A549 (cell line): ENCODE data around the gene FRMD3. TPM values are rescaled to one million over a fixed set of nuclear protein-coding genes. Genes with fewer than 3 reads are reported as not detected.

ENCODE experiments used
- ATAC-seq, 2 experiments: fragments of 200-7000 bp in 1 of 2; fragments of >200 bp in 1 of 2; cut with Nextera tagmentation in 1 of 2; cut with Tn5 transposase in 1 of 2; 3 replicates each; pipeline versions ENCODE4 v1.8.0 to v1.9.1; 2018 to 2020; ENCODE audit warnings: mild to moderate bottlenecking in 1 of 2, moderate library complexity in 1 of 2
- CTCF ChIA-PET: fragments of 300-600 bp; sonication (Branson Sonifier 250); formaldehyde crosslinking; extraction: SDS; loops from one replicate; lab custom pipeline; 2021; ENCODE audit warnings: antibody characterized with exemption, inconsistent platforms; lab: Yijun Ruan, JAX
- POLR2A ChIA-PET: fragments of 350-600 bp; formaldehyde crosslinking; extraction: SDS; loops from one replicate; lab custom pipeline; 2021; ENCODE audit warnings: antibody characterized with exemption, inconsistent platforms; lab: Yijun Ruan, JAX
- DNase-seq, 2 experiments: peaks; one replicate each; pipeline versions ENCODE4 v3.0.0 to v3.0.0-alpha.2; 2011 to 2016; ENCODE audit warnings: low read depth in 1 of 2, low spot score in 1 of 2
- FAIRE-seq: peaks from 2 replicates; lab custom pipeline; 2011; peaks lifted over from hg19 to GRCh38; lab: Jason Lieb, UNC
- H3K27ac ChIP-seq, 2 experiments: fragments of >200 bp; sonication (Bioruptor Twin); formaldehyde crosslinking; 3 replicates each; pipeline ENCODE4 v1.5.1; 2016 to 2017
- H3K4me1 ChIP-seq: fragments of >200 bp; sonication (Bioruptor Twin); formaldehyde crosslinking; 3 replicates; pipeline ENCODE4 v1.6.1; 2016
- H3K4me2 ChIP-seq: fragments of >200 bp; sonication (Bioruptor Twin); formaldehyde crosslinking; 3 replicates; pipeline ENCODE4 v1.6.1; 2016
- H3K4me3 ChIP-seq: fragments of >200 bp; sonication (Bioruptor Twin); formaldehyde crosslinking; 3 replicates; pipeline ENCODE4 v1.5.1; 2016
- H3K9me3 ChIP-seq: fragments of >200 bp; sonication (Bioruptor Twin); formaldehyde crosslinking; 3 replicates; pipeline ENCODE4 v1.6.1; 2016
- BHLHE40 ChIP-seq: IDR thresholded peaks from 2 replicates; pipeline ENCODE4 v1.6.1; 2012; ENCODE audit warnings: low read depth, low read length, inconsistent platforms
- CBX2 ChIP-seq: fragments of 200-600 bp; sonication (generic); IDR thresholded peaks from 2 replicates; pipeline ENCODE4 v1.6.1; 2016; ENCODE audit warnings: low read depth, mild to moderate bottlenecking, borderline replicate concordance
- CHD4 ChIP-seq: fragments of 200-600 bp; sonication (generic); IDR thresholded peaks from 2 replicates; pipeline ENCODE4 v1.6.1; 2016; ENCODE audit warnings: antibody characterized with exemption, mild to moderate bottlenecking, borderline replicate concordance
- EHF ChIP-seq: fragments of 250-450 bp; sonication (Bioruptor Pico); IDR thresholded peaks from 2 replicates; pipeline ENCODE4 v1.5.0; 2020; ENCODE audit warnings: mild to moderate bottlenecking
- EHMT2 ChIP-seq: fragments of 200-600 bp; sonication (generic); IDR thresholded peaks from 2 replicates; pipeline ENCODE4 v1.6.1; 2016; ENCODE audit warnings: antibody characterized with exemption, low read depth, mild to moderate bottlenecking, moderate library complexity
- EP300 ChIP-seq, 2 experiments: fragments of >200 bp; sonication (Bioruptor Twin); formaldehyde crosslinking; IDR thresholded peaks; 2 replicates in 1 of 2; 3 replicates in 1 of 2; pipeline ENCODE4 v1.6.1; 2016 to 2017
- ESRRA ChIP-seq: fragments of 150-350 bp; IDR thresholded peaks from 2 replicates; pipeline ENCODE4 v1.6.1; 2014; ENCODE audit warnings: mild to moderate bottlenecking, low read length, borderline replicate concordance
- HEYL ChIP-seq: fragments of 250-450 bp; sonication (Bioruptor Pico); IDR thresholded peaks from 2 replicates; pipeline ENCODE4 v1.8.0; 2021; ENCODE audit warnings: mild to moderate bottlenecking, moderate library complexity
- HOXB13 ChIP-seq: fragments of 250-450 bp; sonication (Bioruptor Pico); IDR thresholded peaks from 2 replicates; pipeline ENCODE4 v1.5.0; 2020; ENCODE audit warnings: low read depth, mild to moderate bottlenecking, moderate library complexity
- HOXB5 ChIP-seq: fragments of 250-450 bp; sonication (Bioruptor Pico); IDR thresholded peaks from 2 replicates; pipeline ENCODE4 v1.5.0; 2020; ENCODE audit warnings: mild to moderate bottlenecking, moderate library complexity
- JUNB ChIP-seq: fragments of >200 bp; sonication (Bioruptor Twin); formaldehyde crosslinking; IDR thresholded peaks from 2 replicates; pipeline ENCODE4 v1.6.1; 2016
- MAFK ChIP-seq: fragments of 450-650 bp; IDR thresholded peaks from 2 replicates; pipeline ENCODE4 v1.6.1; 2014; ENCODE audit not compliant: partially characterized antibody
- MYC ChIP-seq: IDR thresholded peaks from 2 replicates; pipeline ENCODE4 v1.6.1; 2012; ENCODE audit warnings: mild to moderate bottlenecking, inconsistent platforms, low read length, improper control_type of control experiment, borderline replicate concordance
- NPAS2 ChIP-seq: fragments of 250-450 bp; sonication (Bioruptor Pico); IDR thresholded peaks from 2 replicates; pipeline ENCODE4 v1.8.0; 2022; ENCODE audit warnings: mild to moderate bottlenecking, moderate library complexity, borderline replicate concordance
- PBX3 ChIP-seq: IDR thresholded peaks from 2 replicates; pipeline ENCODE4 v1.6.1; 2012
- PHF8 ChIP-seq: fragments of 200-600 bp; sonication (generic); IDR thresholded peaks from 2 replicates; pipeline ENCODE4 v1.6.1; 2016; ENCODE audit warnings: low read depth, mild to moderate bottlenecking, antibody characterized with exemption, moderate library complexity, borderline replicate concordance
- POLR2AphosphoS2 ChIP-seq: conservative IDR thresholded peaks from 2 replicates; pipeline ENCODE4 v1.6.1; 2012; ENCODE audit warnings: low read length, improper control_type of control experiment, inconsistent platforms
- RARB ChIP-seq: fragments of 250-450 bp; sonication (Bioruptor Pico); IDR thresholded peaks from 2 replicates; pipeline ENCODE4 v1.8.0; 2021; ENCODE audit warnings: mild to moderate bottlenecking, moderate library complexity
- REST ChIP-seq: fragments of 200-600 bp; sonication (generic); IDR thresholded peaks from 2 replicates; pipeline ENCODE4 v1.6.1; 2016; ENCODE audit warnings: antibody characterized with exemption, mild to moderate bottlenecking, moderate library complexity
- RFX5 ChIP-seq: fragments of 450-650 bp; IDR thresholded peaks from 2 replicates; pipeline ENCODE4 v1.7.1; 2014; ENCODE audit warnings: antibody characterized with exemption, mild to moderate bottlenecking, moderate library complexity
- SMC3 ChIP-seq: fragments of >200 bp; sonication (Bioruptor Twin); formaldehyde crosslinking; IDR thresholded peaks from 3 replicates; pipeline ENCODE4 v1.6.1; 2018; ENCODE audit warnings: inconsistent platforms
- SREBF2 ChIP-seq: fragments of 450-650 bp; IDR thresholded peaks from 2 replicates; pipeline ENCODE4 v1.6.1; 2014; ENCODE audit warnings: mild to moderate bottlenecking, moderate library complexity
- TFCP2L1 ChIP-seq: fragments of 250-450 bp; sonication (Bioruptor Pico); IDR thresholded peaks from 2 replicates; pipeline ENCODE4 v1.5.0; 2021; ENCODE audit warnings: mild to moderate bottlenecking
- USF2 ChIP-seq: fragments of 450-650 bp; IDR thresholded peaks from 2 replicates; pipeline ENCODE4 v1.6.1; 2014; ENCODE audit warnings: antibody characterized with exemption
- ZFP36 ChIP-seq: fragments of 450-650 bp; IDR thresholded peaks from 2 replicates; pipeline ENCODE4 v1.6.1; 2014; ENCODE audit warnings: borderline replicate concordance; ENCODE audit not compliant: partially characterized antibody
- ZNF302 ChIP-seq: fragments of 250-450 bp; sonication (Bioruptor Pico); IDR thresholded peaks from 2 replicates; pipeline ENCODE4 v1.9.0; 2021; ENCODE audit warnings: inconsistent platforms, mild to moderate bottlenecking, moderate library complexity
- ZSCAN20 ChIP-seq: fragments of 250-450 bp; sonication (Bioruptor Pico); IDR thresholded peaks from 2 replicates; pipeline ENCODE4 v1.8.0; 2022; ENCODE audit warnings: mild to moderate bottlenecking, moderate library complexity
- WGBS: methylation state at CpG from one replicate; pipeline ENCODE4 v1.1.6; 2017; ENCODE audit errors: missing lambda C conversion rate; 5-methylcytosine and 5-hydroxymethylcytosine counted together
- polyA plus RNA-seq, 4 experiments: library from polyadenylated mRNA; depleted of rRNA in 3 of 4; stranded (reverse); fragments of >200 nt; fragmentation: RNase III in 1 of 4; extraction: RNeasy Plus Mini Kit Qiagen cat#74134 plus additional on column Dnase treatment in 1 of 4; gene quantifications; 2 replicates in 3 of 4; 3 replicates in 1 of 4; pipeline ENCODE4 v1.2.3, GENCODE V29; 2011 to 2017

Gene FRMD3
- polyA plus RNA-seq, 2 of the 4 experiments (the other 2 are of a cell fraction) = 1.7 to 3.3 TPM

GRCh38 chr9:83476513-83476912, 61.7 kb downstream of the FRMD3 start:
- FAIRE-seq (no peak), ATAC-seq (no peak), DNase-seq (no peak)
- 84% methylated on average over 4 of the region's 4 CpGs for WGBS
- peaks cover 33% of the 10 kb centered on the region for H3K4me1 ChIP-seq
- no peak overlapping the region for H3K4me2 ChIP-seq
- CTCF ChIA-PET = no interaction called here
- no peak overlapping the region for H3K27ac ChIP-seq
- no peak overlapping the region for H3K4me3 ChIP-seq
- TF ChIP-seq EHMT2 = no peak
- no peak for TF ChIP-seq NPAS2 (CRISPR knock-in tag)
- no peak for TF ChIP-seq USF2
- TF ChIP-seq JUNB = no peak
- TF ChIP-seq POLR2AphosphoS2 = no peak
- no peak for TF ChIP-seq RARB
- TF ChIP-seq SREBF2 = no peak
- TF ChIP-seq ZFP36 = no peak
- no peak for TF ChIP-seq SMC3
- TF ChIP-seq ZSCAN20 (CRISPR knock-in tag) = no peak
- TF ChIP-seq ESRRA = no peak
- no peak for TF ChIP-seq BHLHE40
- TF ChIP-seq, all 56 proteins: peak for 0
- POLR2A ChIA-PET = no interaction called here
- peaks cover 5% of the 10 kb centered on the region; the same call in 1 of the 3 replicates for H3K9me3 ChIP-seq

- DNase-seq = no peak
- Histone ChIP-seq H3K4me1 (peaks cover 40% of the 10 kb centered on the region), H3K27ac (no peak overlapping the region), H3K9me3 (peaks cover 5% of the 10 kb centered on the region; the same call in 1 of the 3 replicates)
- WGBS = 79% methylated on average over 5 of the region's 5 CpGs
- CTCF ChIA-PET = no interaction called here
- POLR2A ChIA-PET = no interaction called here
- TF ChIP-seq BHLHE40 (no peak), MYC (no peak), RARB (no peak), EHF (no peak), PBX3 (no peak), PHF8 (no peak), SREBF2 (no peak), RFX5 (no peak), HOXB5 (CRISPR knock-in tag) (no peak), ZNF302 (CRISPR knock-in tag) (no peak), NPAS2 (CRISPR knock-in tag) (no peak), CHD4 (no peak), HOXB13 (CRISPR knock-in tag) (no peak), MAFK (no peak), TFCP2L1 (no peak), HEYL (CRISPR knock-in tag) (no peak), EP300 (IDR thresholded peaks at IDR 0.05) (no peak), CBX2 (no peak), REST (no peak)
- TF ChIP-seq, all 56 proteins: peak for 0
- Histone ChIP-seq H3K4me2 (no peak overlapping the region), H3K4me3 (no peak overlapping the region)
- ATAC-seq (no peak), FAIRE-seq (no peak)
These were observed 62.5 kb downstream of the FRMD3 start for GRCh38 chr9:83475741-83476140.
